ENCODE data around the gene CCNB1. TPM values are rescaled to one million over a fixed set of nuclear protein-coding genes. Genes with fewer than 3 reads are reported as not detected.
A peak's percentile ranks its signal among the peaks of the same experiment; 100 is the strongest.

The CCNB1 gene
- total RNA-seq, 1 donor from 2014 or later: 3.6 TPM

- ATAC-seq: no peak
- intact Hi-C loops (cut with DNase I): no loop called here
- Histone ChIP-seq H3K36me3 (no peaks in the 10 kb centered on the region), H3K4me1 (no peaks in the 10 kb centered on the region), H3K27me3 (no peaks in the 10 kb centered on the region), H3K9me3 (no peaks in the 10 kb centered on the region), H3K4me3 (no peak overlapping the region), H3K27ac (no peak overlapping the region)
- TF ChIP-seq CTCF (IDR thresholded peaks at IDR 0.05): no peak
- no peak for DNase-seq
Observed at GRCh38 chr5:69148981-69149675, 17.8 kb upstream of the CCNB1 start.

- Histone ChIP-seq H3K27me3 (no peaks in the 10 kb centered on the region), H3K4me3 (no peak overlapping the region), H3K9me3 (no peaks in the 10 kb centered on the region), H3K27ac (no peak overlapping the region), H3K36me3 (no peaks in the 10 kb centered on the region), H3K4me1 (no peaks in the 10 kb centered on the region)
- intact Hi-C loops (cut with DNase I): no loop called here
- TF ChIP-seq CTCF (IDR thresholded peaks at IDR 0.05): no peak
- no peak for DNase-seq
- ATAC-seq: no peak
Observed at GRCh38 chr5:69149676-69150010, 17.3 kb upstream of the CCNB1 start.

- Histone ChIP-seq H3K36me3 (no peaks in the 10 kb centered on the region), H3K4me3 (no peak overlapping the region), H3K27ac (no peak overlapping the region), H3K9me3 (no peaks in the 10 kb centered on the region), H3K4me1 (no peaks in the 10 kb centered on the region), H3K27me3 (no peaks in the 10 kb centered on the region)
- no peak for TF ChIP-seq CTCF (IDR thresholded peaks at IDR 0.05)
- DNase-seq: no peak
- peak; percentile 36 for ATAC-seq
- intact Hi-C loops (cut with DNase I): no loop called here
Observed at GRCh38 chr5:69152731-69153130, 14.2 kb upstream of the CCNB1 start.

GRCh38 chr5:69156456-69156855 is 10.5 kb upstream of the CCNB1 start:
- no peaks in the 10 kb centered on the region for H3K9me3 ChIP-seq
- no peak for DNase-seq
- H3K36me3 ChIP-seq: no peaks in the 10 kb centered on the region
- TF ChIP-seq CTCF (IDR thresholded peaks at IDR 0.05): no peak
- no peaks in the 10 kb centered on the region for H3K27me3 ChIP-seq
- intact Hi-C loops (cut with DNase I): no loop called here
- no peak overlapping the region for H3K4me3 ChIP-seq
- no peak overlapping the region for H3K27ac ChIP-seq
- H3K4me1 ChIP-seq: no peaks in the 10 kb centered on the region
- no peak for ATAC-seq

- intact Hi-C loops (cut with DNase I): no loop called here
- H3K4me1 ChIP-seq: no peaks in the 10 kb centered on the region
- no peak for ATAC-seq
- no peaks in the 10 kb centered on the region for H3K9me3 ChIP-seq
- DNase-seq: no peak
- H3K4me3 ChIP-seq: no peak overlapping the region
- H3K27ac ChIP-seq: no peak overlapping the region
- H3K27me3 ChIP-seq: no peaks in the 10 kb centered on the region
- TF ChIP-seq CTCF (IDR thresholded peaks at IDR 0.05): no peak
- no peaks in the 10 kb centered on the region for H3K36me3 ChIP-seq
Observed at GRCh38 chr5:69158039-69158438, 8.9 kb upstream of the CCNB1 start.

GRCh38 chr5:69160651-69161050 is 6.3 kb upstream of the CCNB1 start:
- Histone ChIP-seq H3K9me3 (no peaks in the 10 kb centered on the region), H3K36me3 (no peaks in the 10 kb centered on the region)
- intact Hi-C loops (cut with DNase I): no loop called here

More at GRCh38 chr5:69160651-69161050, 6.3 kb upstream of the CCNB1 start:
- DNase-seq (no peak), ATAC-seq (no peak)
- H3K27ac ChIP-seq: no peak overlapping the region
- H3K4me3 ChIP-seq: no peak overlapping the region
- no peaks in the 10 kb centered on the region for H3K4me1 ChIP-seq
- TF ChIP-seq CTCF (IDR thresholded peaks at IDR 0.05): no peak
- H3K27me3 ChIP-seq: no peaks in the 10 kb centered on the region

All from upper lobe of right lung (tissue), 1 donor.